Stimulated activated CD4-positive, alpha-beta T cell treated with anti-CD3 and anti-CD28 coated beads, Interleukin-4, amount 100 ng/mL, for 24 hours (primary cell): ENCODE results near the gene DAB2IP.

Experiments used
- DNase-seq: peaks from one replicate; pipeline ENCODE4 v3.0.0-alpha.2; 2020

Gene DAB2IP

DNA sequence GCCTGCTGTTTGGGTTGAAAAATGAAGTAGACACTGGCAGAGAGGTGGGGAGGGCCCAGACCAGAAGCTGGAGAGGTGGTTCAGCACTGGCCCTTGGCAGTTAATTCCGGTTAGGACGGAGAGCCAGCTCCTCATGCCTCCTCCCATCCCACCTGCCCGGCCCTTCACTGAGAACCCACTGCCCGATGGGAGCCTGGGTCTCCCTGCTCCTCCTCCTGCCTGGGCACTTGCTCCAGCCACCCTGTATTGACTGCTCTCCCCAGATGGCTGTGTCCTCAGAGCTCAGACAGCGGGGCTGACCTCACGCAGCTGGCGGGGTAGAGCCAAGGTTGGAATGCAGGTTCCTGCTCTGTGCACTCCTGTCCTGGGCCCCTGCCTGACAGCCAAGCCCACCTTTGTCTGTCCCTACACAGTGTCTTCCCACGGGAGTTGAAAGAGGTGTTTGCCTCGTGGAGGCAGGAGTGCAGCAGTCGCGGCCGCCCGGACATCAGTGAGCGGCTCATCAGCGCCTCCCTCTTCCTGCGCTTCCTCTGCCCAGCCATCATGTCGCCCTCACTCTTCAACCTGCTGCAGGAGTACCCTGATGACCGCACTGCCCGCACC, 114.7 kb downstream of the DAB2IP start:
- no peak for DNase-seq

DNA sequence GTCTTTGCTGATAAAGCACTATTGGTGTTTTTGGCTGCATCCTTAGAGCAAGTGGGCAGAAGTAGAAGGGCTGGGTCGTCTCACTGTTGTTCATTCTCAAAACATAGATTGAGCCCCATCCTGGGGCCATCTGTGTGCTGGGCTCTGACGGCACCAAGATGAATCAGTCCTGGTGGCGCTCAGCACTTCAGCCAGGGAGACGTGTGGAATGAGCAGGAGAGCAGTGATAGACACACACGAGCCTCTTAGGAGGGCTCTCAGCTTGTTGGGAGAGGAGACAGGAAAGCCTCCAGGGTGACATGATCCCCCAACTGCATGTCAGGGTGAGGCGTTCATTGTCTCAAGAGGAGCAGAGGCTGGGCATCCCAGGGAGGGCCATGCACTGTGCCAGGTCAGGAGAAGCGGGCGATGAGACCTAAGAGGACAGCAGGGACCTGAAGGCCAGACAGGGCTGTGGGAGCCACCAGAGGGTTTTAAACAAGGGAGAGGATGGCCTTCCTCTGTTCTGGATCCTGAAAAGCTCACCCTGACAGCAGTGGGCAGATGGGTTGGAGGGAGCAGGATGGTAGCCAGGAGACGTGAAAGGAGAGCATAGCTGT, 115.8 kb downstream of the DAB2IP start:
- DNase-seq = no peak

GRCh38 chr9:121768416-121769015, 117.1 kb downstream of the DAB2IP start:
- no peak for DNase-seq

GRCh38 chr9:121769939-121770338, 118.5 kb downstream of the DAB2IP start:
- no peak for DNase-seq

DNA sequence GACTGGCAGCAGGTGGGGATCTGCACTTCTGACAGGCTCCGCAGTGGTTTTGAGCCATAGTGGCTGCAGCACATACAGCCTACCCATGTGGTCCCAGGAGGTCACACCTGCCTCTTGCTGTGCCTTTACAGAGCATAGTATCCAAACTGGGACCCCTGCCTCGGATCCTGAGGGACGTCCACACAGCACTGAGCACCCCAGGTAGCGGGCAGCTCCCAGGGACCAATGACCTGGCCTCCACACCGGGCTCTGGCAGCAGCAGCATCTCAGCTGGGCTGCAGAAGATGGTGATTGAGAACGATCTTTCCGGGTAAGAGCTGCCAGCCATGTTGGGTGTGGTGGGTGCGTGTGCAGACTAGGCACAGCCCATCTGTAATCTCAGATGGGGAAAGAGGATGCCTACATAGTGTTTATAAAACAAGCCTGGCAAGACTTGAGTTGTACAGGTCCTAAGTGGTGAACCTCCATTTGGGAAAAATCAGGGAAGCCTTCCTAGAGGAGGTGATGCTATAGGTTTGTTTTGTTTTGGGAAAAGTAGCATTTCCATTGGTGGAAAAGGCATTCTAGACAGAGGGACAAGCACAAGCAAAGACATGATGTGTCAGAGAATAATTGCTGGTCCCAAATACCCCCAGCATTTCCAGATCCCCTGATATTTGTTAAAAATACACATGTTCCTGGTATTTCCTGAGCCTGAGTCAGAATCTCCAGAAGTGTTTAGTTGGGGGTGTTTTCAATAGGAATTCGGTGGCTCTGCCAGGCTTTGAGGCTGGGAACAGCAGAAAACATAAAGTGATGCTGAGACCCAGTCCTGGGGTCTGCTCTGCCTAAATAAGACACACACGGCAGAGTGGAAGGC, 119.2 kb downstream of the DAB2IP start:
- DNase-seq = no peak

DNA sequence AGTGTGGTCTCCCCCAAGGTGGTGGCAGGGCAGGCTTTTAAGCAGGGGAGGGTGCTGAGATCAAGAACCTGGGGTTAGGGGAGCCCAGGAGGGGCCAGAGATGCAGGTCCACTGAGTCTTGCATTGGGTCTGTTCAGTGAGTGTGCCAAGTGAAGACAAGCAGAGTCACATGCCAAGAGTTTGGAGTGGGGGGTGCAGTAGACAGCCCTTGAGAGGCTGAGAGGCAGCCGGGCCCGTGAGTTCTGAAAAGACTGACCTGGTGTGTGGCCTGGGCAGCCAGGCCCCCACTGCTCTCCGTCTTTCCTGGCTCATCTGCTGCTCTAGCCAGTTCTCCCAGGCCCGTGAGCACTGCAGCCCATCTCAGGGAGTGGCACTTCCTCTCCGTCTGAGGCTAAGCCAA, 120.0 kb downstream of the DAB2IP start:
- no peak for DNase-seq

- DNase-seq = no peak
Observed at GRCh38 chr9:121771851-121772599, 120.6 kb downstream of the DAB2IP start.

- DNase-seq = no peak
Observed at GRCh38 chr9:121772600-121773285, 121.3 kb downstream of the DAB2IP start.

DNA sequence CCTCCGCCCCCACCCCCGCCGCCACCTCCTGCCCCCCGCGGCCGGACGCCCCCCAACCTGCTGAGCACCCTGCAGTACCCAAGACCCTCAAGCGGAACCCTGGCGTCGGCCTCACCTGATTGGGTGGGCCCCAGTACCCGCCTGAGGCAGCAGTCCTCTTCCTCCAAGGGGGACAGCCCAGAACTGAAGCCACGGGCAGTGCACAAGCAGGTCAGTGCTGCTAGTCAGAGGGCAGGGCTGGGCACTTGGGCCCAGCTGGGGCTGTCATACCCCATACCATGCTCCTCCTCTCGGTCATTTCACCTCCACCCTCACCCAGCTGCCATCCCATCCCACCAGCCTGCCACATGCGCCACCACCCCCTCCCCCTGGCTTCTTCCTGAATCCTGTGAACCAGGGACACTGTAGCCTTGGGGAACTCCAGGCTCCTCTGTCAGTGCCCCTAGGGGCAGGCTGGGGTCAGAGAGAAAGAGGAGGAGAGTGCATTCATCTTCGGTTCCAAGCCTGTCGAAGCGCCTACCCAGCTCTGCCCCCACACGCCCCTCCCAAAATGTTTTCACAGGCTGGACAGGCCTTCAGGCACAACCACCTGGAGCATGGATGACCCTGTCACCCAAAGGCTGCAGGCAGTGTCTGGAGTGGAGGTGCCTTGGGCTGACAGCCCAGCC, 122.0 kb downstream of the DAB2IP start:
- no peak for DNase-seq

GRCh38 chr9:121773954-121774714, 122.7 kb downstream of the DAB2IP start:
- DNase-seq = no peak

GRCh38 chr9:121774715-121775613, 123.5 kb downstream of the DAB2IP start:
- DNase-seq = no peak

DNA sequence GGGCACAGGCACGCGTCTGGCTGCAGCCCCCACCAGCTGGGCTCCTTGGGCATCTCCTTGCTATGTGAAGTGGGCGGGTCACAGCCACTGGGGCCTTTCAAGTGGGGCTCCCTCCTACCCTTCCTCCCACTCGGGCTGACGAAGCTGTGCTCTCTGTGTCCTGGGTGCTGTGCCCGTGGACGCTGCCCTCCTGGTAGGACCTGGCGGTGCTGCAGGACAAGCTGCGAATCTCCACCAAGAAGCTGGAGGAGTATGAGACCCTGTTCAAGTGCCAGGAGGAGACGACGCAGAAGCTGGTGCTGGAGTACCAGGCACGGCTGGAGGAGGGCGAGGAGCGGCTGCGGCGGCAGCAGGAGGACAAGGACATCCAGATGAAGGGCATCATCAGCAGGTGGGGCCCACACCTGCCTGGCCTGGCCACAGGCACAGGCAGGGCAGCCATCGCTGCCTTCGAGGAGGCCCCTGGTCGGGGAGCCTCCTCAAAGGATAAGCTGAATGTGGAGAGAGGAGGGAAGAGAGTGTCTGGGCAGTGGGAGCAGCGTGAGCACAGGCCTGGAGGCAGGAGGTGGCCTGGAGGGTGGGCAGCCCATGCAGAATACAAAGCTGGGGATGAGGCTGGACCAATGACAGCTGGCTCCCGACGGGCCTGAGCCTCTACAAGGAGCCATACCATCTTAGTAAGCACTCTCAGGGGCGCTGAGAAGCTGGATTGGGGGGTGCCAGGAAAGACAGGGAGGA, 124.7 kb downstream of the DAB2IP start:
- DNase-seq = no peak

GRCh38 chr9:121776739-121777637, 125.6 kb downstream of the DAB2IP start:
- DNase-seq = no peak

GRCh38 chr9:121778252-121779225, 127.1 kb downstream of the DAB2IP start:
- DNase-seq = no peak

GRCh38 chr9:121779381-121780117, 128.1 kb downstream of the DAB2IP start:
- no peak for DNase-seq
